ENCODE results near the gene CEP112.

The CEP112 gene

GRCh38 chr17:65896889-65897288 lies 295.0 kb downstream of the CEP112 start:
- DNase-seq: no peak
- Histone ChIP-seq H3K27ac (no peak overlapping the region), H3K4me3 (ENCODE audit: low read depth, low read length) (no peak overlapping the region), H3K9me3 (ENCODE audit: severe bottlenecking) (no peaks in the 10 kb centered on the region), H3K27me3 (ENCODE audit: insufficient read depth, low read depth, severe bottlenecking) (no peaks in the 10 kb centered on the region), H3K36me3 (no peaks in the 10 kb centered on the region)
- no peak for TF ChIP-seq CTCF (IDR thresholded peaks at IDR 0.05; ENCODE audit: low read depth, low read length)

GRCh38 chr17:65895969-65896368 lies 296.0 kb downstream of the CEP112 start:
- no peak for DNase-seq

GRCh38 chr17:65893692-65894279 lies 298.1 kb downstream of the CEP112 start:
- Histone ChIP-seq H3K27me3 (ENCODE audit: insufficient read depth, low read depth, severe bottlenecking) (no peaks in the 10 kb centered on the region), H3K4me3 (ENCODE audit: low read depth, low read length) (no peak overlapping the region), H3K9me3 (ENCODE audit: severe bottlenecking) (no peaks in the 10 kb centered on the region), H3K36me3 (no peaks in the 10 kb centered on the region), H3K27ac (no peak overlapping the region)
- TF ChIP-seq CTCF (IDR thresholded peaks at IDR 0.05; ENCODE audit: low read depth, low read length): no peak
- no peak for DNase-seq

More at GRCh38 chr17:65895969-65896368, 296.0 kb downstream of the CEP112 start:
- no peak for TF ChIP-seq CTCF (IDR thresholded peaks at IDR 0.05; ENCODE audit: low read depth, low read length)
- Histone ChIP-seq H3K36me3 (no peaks in the 10 kb centered on the region), H3K4me3 (ENCODE audit: low read depth, low read length) (no peak overlapping the region), H3K9me3 (ENCODE audit: severe bottlenecking) (no peaks in the 10 kb centered on the region), H3K27ac (no peak overlapping the region), H3K27me3 (ENCODE audit: insufficient read depth, low read depth, severe bottlenecking) (no peaks in the 10 kb centered on the region)

GRCh38 chr17:65892912-65893377 lies 299.0 kb downstream of the CEP112 start:
- no peak overlapping the region for H3K4me3 ChIP-seq (ENCODE audit: low read depth, low read length)
- H3K27ac ChIP-seq: no peak overlapping the region
- no peaks in the 10 kb centered on the region for H3K36me3 ChIP-seq
- no peak for DNase-seq
- no peak for TF ChIP-seq CTCF (IDR thresholded peaks at IDR 0.05; ENCODE audit: low read depth, low read length)
- no peaks in the 10 kb centered on the region for H3K27me3 ChIP-seq (ENCODE audit: insufficient read depth, low read depth, severe bottlenecking)
- H3K9me3 ChIP-seq (ENCODE audit: severe bottlenecking): no peaks in the 10 kb centered on the region

GRCh38 chr17:65891231-65891735 lies 300.6 kb downstream of the CEP112 start:
- no peak for DNase-seq
- no peak for TF ChIP-seq CTCF (IDR thresholded peaks at IDR 0.05; ENCODE audit: low read depth, low read length)
- H3K27ac ChIP-seq: no peak overlapping the region
- H3K9me3 ChIP-seq (ENCODE audit: severe bottlenecking): no peaks in the 10 kb centered on the region
- no peaks in the 10 kb centered on the region for H3K36me3 ChIP-seq
- H3K4me3 ChIP-seq (ENCODE audit: low read depth, low read length): no peak overlapping the region
- H3K27me3 ChIP-seq (ENCODE audit: insufficient read depth, low read depth, severe bottlenecking): no peaks in the 10 kb centered on the region

- H3K27me3 ChIP-seq (ENCODE audit: insufficient read depth, low read depth, severe bottlenecking): no peaks in the 10 kb centered on the region
- TF ChIP-seq CTCF (IDR thresholded peaks at IDR 0.05; ENCODE audit: low read depth, low read length): no peak
- H3K27ac ChIP-seq: no peak overlapping the region
- no peaks in the 10 kb centered on the region for H3K9me3 ChIP-seq (ENCODE audit: severe bottlenecking)
- no peak for DNase-seq
- H3K36me3 ChIP-seq: no peaks in the 10 kb centered on the region
- no peak overlapping the region for H3K4me3 ChIP-seq (ENCODE audit: low read depth, low read length)
Observed at GRCh38 chr17:65888649-65889048, 303.3 kb downstream of the CEP112 start.
